Right renal pelvis (tissue), 4 donors: ENCODE results near the gene FUT6. TPM values are rescaled to one million over a fixed set of nuclear protein-coding genes. Genes with fewer than 3 reads are reported as not detected.

Experiments
- DNase-seq, 4 donors: peaks; one replicate each; pipeline ENCODE4 v3.0.0-alpha.2; 2013; ENCODE audit warnings: low read depth in 4 of 4, low spot score in 3 of 4, missing footprints in 1 of 4
- polyA plus RNA-seq, 4 donors: library from polyadenylated mRNA; unstranded; fragments of 120-200 nt; gene quantifications; one replicate each; pipeline ENCODE4 v1.2.1, GENCODE V29; 2013; ENCODE audit not compliant: insufficient read length in 4 of 4

FUT6 gene
- polyA plus RNA-seq, 4 donors = 6.9 to 14.2 (median 10.8) TPM

DNA sequence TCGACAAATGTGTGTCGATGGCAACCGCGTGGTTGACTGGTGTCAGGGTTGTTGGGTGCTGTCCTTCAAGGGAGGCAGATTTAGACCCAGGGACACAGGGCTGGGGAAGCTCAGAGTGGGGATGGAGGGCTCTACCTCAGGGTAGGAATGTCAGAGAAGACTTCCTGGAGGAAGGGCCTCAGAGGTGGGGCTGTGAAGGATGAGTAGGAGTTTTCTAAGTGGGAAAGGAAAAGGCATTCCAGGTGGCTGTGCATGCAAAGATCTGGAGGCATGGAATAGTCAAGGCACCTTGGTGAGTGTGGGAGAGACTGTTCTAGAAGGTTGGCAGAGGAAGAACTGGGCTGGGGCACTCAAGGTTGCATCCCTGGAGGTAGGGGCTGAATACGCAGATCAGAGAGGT is 32.6 kb downstream of the FUT6 start:
- no peak for DNase-seq

DNA sequence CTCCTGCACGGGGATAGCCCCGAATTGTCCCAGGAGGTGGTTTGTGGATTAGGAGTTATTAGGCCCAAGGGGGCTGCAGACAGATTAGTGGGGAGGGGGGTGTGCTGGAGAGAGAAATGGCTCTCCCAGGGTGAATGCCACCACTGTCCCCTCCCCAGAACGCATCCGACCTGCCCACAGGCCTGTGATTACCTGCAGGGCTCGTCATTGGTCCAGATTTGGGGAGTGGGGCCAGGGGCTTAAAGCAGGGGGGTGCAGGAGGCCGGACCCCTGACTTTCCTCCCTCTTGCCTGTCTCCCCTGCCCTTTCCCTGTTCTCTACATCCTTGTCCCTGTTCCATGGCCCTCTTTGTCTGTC is 33.4 kb downstream of the FUT6 start:
- no peak for DNase-seq

DNA sequence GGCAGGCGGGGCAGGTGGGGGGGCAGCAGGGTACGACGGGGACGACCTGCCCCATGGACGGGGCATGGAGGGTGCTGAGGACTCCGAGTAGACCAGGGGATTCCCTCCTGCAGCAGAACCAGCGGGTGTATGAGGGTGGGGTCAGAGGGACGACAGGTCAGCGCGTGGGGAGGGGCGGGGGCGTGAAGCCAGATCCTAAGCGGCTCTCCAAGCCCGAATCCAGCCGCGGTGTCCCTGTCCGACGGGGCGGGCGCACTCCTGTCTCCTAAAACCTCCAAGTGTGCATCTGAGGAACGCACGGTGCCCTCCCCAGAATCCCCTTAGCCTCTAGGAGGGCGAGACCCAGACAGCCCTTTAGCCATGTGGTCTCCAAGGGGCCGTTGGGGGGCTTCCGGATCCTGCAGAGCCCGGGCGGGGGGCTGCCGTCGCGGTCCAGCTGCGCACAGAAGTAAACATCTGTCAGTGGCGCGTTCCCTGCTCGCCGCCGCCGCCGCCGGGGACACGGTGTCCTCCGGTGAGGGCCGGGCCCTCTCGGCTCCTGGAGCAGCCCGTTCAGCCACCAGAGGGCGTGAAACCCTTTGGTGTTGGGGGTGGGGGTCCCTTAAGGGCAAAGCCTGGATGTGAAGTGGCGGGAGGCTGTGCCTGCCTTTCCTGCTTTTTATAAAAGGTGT is 33.9 kb downstream of the FUT6 start:
- no peak for DNase-seq

DNA sequence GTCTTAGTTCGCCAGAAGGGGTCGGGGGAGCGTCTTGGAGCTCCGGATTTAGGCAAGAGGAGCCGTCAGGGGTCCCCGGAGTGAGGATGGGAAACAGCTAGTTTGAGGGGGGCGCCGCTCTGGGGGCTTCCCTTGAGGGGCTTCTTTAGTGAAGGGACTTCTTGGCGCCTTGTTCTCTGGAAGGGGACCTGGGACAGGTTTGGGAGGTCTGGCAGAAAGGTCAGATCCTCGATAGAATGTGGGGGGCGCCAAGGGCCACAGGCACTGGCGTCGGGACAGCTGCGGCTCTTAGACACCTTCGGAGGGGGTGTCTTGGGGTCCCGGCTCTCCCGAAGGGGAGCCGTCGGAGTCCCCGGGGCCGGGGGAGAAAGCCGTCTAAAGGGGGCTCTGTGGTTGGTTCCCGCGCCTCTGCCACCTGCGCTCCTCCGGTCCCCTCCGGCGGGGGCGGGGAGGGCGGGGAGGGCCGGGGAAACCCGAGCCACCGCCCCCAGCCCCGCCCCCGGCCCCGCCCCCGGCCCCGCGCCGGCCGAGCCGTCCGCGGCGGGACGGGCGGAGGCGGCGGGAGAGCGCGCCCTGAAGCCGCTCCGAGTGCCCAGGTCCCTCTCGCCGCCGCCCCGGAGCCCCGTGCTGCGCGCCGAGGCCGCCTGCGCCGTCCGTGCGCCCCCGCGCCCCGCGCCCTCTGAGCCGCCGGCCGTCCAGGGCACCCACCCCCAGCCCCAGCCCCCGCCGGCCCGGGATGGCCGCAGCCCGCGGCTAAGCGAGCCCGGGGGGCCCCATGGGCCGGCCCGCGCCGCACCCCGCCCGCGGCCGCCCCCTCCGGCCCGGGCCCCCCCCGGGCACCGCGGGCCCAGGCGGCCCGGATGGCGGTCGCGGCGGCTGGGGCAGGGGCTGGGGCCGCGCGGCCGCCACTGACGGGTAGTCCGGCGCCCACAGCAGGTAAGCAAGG is 34.7 kb downstream of the FUT6 start, which contains the start of gene NRTN:
NRTN (plus strand) TSS at position 552 of the 946 bp plus-strand sequence. CDS start 19,099 bp downstream, outside the sequence.
- DNase-seq = no peak

DNA sequence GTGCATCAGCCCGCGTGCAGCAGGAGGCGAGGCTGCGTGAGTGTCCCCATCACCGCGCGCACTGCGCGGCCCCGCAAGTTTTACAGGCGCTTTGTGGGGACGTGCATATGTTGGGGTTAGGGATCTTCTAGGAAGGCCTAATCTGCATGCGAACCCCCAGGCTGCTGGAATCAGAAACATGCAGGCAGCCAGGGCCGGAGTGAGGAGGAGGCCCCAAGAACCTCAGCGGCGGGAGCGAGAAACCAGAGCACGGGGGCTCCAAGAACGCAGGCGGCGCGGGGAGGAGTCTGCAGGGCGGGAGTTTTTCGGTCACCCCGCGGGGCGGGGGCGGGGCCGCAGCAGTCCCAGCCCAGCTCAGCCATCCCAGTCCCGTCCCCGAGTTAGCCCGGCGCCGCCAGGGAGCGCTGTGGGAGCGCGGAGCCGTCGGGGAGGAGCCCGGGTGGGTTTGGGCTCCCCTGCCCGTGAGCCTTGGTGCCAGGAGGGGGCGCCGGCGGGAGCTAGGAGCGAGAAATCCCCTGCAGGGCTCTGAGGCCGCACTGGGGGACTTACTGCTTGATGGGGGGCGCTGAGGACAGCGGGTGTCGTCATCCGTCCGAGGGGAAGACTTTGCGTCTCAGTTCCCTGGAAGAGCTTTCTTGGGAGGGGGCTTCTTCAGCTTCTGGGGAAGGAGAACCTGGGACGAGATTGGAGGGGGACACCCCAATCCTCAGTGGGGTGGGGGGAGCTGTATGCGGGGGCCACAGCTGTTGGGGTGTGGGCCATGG is 35.6 kb downstream of the FUT6 start:
- peak; percentile 83 to 89 (median 88) for DNase-seq

DNA sequence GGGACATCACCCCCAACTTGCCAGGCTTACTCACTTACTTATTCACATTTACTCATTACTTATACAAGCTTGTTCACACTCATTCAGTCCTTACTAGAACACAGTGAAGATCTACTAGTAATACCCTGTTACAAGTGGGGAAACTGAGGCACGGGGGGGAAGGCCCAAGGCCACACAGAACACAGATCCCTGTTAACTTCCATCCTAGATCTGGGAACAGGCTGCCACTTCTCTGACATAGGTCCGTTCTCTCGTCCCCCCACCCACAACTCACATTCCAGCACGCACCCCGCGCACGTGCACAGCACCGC is 36.1 kb downstream of the FUT6 start:
- DNase-seq = no peak

DNA sequence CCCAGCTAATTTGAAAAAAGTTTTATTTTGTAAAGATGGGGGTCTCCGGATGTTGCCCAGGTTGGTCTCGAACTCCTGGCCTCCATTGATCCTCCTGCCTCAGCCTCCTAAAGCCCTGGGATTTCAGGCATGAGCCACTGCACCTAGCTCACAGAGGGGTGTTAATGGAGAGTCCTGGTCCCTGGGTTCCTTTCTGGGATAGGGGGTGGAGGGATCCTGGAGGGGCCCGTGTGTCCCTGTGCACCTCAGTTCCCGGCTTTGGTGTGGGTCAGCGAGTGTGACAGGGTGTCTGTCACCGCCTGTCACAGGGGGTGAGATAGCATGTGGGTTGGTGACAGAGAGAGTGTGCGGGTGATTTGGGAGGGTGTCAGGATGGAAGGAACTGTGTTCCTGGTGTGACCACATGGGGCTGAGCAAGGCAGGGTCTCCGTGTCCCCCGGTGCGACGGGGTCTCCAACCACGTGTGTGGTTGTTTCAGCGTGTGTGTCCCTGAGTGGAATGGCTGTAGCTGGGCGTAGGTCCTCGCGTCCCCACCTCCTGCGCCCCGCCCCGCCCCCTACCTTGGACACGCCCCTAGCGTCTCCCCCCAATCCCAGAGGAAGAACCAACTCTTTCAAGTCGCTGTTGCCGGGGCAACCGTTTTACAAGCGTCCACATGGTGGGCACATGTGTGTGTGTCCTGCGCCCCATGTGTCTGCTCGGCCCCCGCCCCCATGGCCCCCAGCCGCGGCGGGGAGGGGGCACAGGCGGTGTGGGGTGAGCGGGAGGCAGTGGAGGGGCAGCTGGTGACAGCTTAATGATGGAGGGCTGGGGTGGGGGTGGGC is 37.5 kb downstream of the FUT6 start:
- DNase-seq = no peak

DNA sequence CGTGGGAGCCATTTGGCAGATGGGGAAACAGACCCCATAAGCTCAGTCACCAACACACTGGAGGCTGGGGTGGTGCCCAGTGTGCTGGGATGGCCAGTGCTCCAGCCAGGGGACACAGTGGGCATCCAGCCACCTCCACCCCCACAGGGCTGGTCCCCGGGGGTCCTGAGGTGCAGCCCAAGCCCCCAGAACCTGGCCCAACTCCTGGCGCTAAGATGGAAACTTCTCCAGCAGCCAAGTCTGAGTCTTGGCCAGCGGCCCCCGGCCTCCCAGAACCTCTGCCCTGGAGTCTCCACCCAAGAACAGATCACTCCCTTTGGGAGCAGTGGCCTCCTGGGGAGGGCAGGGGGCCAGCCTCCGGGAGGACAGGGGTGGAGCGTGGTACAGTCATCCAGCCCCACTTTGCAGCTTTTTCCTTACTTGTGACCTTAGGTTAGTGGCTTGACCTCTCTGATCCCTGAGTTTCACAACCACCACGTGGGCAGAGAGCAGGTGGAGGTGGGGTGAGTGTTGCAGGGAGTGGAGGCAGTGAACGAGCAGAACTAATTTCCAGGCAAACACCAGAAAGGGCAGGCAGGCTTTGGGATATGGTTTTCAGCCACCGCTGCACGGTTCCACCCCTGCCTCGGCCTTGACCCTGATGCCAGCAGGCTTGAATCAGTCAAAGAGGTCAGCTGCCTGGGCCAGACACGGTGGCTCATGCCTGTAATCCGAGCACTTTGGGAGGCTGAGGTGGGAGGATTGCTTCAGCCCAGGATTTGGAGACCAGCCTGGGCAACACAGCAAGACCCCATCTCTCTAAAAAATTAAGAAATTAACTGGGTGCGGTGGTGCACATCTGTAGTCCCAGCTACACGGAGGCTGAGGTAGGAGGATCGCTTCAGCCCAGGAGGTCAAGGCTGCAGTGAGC is 38.9 kb downstream of the FUT6 start:
- no peak for DNase-seq

DNA sequence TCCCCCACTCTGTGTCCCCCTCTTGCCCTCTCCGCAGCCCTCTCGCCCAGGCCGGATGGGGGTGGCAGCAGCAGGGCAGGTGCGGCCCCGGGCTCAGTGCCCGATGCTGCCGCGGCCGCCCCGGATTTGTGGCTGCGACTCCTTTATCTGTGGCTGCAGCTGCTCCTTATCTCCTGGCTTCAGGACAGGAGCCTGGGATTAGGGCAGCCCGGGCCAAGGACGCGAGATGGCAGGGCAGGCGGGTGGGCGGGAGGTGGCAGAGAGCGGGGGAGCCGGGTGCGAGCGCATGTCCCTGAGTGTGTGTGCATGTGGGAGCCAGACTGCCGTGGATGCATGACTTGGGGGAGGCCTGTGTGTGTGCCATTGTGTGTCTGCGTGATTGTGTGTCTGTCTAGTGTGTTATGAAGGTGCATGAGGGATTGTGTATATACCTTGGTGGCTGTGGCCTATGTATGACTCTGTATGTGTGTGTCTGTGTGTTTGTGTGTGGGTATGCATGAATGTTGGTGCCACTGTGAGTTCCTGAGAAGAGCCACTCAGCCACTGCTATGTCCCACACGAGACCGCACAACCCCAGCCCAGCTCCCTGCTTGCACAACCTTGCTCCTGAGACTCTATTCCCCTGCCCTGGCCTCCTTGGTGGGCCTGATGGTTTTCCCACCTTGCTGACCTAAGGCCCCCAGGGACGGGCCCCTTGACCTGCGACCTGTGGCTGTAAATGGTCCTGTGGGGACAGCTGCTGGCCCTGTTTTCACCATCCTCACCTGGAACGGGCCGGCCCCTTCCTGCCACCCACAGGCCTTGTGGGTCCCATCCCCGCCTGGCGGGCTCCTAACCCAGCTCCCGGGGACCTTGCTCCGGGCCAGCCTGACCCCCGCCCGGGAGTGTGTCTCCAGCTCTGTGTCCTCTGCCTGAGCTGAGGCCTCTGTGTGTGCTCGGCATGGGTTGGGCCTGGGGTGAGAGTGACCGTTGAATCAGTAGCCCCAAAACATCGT is 40.0 kb downstream of the FUT6 start:
- DNase-seq = no peak

DNA sequence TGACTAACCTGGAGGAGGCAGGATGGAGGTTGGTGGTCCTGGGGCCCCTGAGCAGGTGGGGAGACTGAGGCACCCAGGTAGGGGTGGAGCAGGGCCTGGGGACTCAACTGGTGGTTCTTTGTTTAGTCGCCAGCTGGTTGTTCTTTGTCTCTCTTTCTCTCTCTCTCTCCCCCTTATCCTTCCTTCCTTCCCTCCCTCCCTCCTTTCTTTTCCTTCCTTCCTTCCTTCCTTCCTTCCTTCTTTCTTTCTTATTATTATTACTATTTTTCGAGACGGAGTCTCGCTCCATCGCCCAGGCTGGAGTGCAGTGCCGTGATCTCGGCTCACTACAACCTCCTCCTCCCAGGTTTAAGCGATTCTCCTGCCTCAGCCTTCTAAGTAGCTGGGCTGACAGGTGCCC is 41.3 kb downstream of the FUT6 start:
- no peak for DNase-seq

DNA sequence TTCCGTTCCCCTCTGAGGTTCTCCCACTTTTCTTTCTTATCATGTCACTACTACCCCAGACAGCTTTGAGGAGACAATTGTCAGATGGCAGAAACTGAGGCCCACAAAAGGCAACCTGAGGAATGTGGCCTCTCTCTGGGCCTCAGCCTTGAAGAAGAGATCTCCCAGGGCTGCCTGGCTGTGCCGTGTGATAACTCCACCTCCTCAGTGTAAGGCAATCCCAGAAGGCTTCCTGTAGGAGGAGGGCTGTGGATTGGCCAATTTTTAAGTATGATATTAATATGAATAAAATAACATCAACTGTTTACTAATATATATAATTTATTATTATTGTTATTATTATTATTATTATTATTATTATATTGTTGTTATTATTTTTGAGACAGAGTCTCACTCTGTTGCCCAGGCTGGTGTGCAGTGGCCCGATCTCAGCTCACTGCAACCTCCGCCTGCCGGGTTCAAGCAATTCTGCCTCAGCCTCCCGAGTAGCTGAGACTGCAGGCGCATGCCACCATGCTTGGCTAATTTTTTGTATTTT is 44.1 kb downstream of the FUT6 start:
- DNase-seq = no peak

DNA sequence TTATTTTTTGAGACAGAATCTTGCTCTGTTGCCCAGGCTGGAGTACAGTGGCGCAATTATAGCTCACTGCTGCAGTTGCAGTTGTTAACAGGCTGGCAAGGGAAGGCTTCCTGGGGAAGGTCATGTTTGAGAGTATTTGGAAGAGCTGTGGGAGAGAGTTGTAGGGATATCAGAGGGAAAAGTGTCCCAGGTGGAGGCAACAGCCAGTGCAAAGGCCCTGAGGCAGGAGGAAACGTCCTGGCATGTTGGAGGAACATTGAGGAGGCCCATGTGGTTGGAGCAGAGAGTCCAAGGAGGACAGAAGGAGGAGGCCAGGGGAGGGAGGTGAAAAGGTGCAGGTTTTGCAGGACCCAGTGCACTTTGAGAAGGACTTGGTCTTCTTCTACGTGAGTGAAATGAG is 46.3 kb downstream of the FUT6 start:
- no peak for DNase-seq

DNA sequence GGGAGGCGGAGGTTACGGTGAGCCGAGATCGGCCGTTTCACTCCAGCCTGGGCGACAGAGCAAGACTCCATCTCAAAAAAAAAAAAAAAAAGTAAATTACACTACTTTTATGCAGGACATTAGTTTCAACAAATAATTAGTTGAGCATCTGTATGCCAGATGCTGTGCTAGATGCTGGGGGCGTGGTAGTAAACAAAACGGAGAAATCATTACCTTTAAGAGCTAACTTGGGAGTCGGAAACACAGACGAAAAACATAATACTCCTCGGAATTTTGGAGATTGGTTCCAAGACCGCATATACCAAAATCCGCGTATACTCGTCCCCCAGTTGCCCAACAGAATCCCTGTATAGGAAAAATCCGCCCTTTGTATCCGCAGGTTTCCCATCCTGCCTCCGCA is 47.3 kb downstream of the FUT6 start:
- no peak for DNase-seq

DNA sequence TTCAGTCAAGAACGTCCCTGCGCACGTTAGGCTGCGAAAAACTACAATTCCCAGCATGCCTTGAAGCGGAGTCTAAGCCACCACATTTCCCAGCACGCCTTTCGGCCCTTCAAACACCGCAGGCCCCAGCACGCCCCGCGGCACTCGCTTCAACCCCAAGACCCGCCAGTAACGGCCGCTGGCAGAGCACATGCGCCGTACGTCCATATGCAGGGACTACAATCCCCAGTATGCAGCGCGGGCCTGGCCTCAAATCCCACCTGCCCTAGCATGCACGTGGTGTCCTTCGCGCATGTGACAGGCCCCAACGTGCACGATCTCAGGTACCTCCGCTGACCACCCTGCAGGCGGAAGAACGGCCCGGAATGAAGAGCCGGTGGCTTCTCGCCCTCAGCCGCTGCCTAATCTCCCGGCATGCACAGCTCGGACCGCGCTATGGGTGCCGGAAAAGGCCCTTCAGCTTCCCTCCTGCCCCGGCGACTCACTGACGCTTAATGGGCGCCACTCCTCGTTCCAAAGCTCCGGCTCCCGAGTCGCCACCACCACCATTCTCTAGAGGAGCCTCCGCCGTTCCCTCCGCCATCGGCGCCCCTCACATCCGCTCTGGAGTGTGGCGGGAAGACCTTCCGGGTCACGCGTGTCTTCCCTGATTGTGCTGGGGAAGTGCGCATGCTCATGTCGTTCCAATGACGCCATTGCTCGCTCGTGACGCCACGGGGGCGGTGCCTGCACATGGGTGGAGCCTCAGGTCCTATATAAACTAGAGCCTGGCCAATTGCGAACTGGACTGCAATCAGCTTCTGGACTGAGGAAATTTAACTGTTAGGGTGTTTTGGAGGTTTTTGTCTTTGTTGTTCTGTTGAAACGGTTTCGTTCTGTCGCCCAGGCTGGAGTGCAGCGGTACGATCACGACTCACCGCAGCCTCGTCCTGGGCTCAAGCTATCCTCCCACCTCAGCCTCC is 48.7 kb downstream of the FUT6 start, which contains the start of gene DUS3L:
DUS3L (minus strand) TSS at position 605 of the 962 bp plus-strand sequence; CDS start at position 583, 22 bp downstream.
- peak; percentile 90 to 93 (median 91) for DNase-seq

DNA sequence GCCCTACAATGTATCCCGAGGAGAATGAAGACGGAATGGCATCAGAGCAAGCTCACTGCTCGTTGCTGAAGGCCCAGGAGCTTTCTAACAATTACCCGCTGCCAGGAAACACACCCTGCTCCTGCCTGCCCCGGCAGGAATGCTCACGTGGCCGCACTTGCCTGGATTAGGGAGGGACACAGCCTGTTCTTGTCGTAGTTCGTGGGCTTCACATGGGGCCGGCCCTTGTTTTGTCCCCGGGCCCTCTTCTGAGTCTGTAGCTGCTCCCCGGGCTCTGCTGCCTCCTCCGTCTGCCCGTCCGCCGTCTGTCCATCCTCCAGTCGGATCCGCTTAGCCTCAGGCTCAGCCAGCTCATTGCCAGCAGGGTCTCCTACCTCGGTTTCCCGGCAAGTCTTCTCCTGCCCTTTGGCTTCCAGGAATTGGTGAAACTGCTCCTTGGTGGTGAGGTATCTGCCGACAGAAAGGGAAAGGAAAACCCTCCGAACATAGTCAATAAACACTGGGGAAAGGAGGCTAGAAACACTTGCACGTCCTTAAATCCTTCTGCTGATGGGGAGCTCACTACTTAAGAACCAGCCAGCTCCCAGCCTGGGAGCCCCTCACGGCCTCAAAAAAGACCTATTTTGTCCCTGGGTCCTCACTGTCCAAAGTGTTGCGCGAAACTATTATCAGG is 49.5 kb downstream of the FUT6 start:
- no peak for DNase-seq

DNA sequence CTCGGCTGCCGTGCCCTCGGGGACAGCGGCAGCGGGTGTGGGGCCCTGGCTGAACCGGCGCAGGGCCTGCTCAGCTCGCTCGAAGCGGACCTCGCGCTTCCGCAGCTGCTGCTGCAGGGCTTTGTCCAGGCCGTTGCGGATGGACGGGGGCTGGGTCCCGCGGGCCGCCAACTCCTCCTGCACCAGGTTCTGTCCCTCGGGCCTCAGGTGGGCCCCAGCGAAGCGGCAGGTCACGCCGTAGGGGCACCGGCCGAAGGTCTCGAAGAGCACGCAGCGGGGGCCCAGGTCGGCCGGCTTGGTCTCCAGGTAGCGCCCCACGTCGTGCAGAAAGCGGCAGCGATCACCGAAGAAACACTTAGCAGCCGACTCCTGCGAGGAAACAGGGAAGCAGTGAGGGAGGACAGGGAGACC is 50.1 kb downstream of the FUT6 start:
- DNase-seq = no peak
